ENCODE data around the gene ZNF407. TPM values are rescaled to one million over a fixed set of nuclear protein-coding genes. Genes with fewer than 3 reads are reported as not detected.

The ZNF407 gene
- total RNA-seq, 1 donor from 2014 or later = 19.8 TPM

DNA sequence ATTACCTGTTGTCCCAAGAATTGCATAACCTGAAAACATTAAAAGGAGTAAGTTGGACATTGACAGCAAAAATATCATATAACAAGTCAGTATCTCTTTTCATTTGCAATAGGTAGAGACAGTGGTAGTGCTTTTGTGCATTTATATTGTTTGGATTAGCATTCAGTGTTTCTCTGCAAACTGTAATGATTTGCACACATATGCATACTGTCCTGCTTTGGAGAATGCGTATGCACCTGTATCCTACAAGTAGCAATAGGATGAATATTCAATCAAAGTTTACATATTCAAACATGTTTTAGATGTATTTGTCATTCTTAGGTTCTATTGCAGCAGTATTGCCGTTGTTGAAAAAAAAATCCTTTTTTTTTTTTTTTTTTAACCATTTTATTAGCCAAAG lies 201.9 kb downstream of the ZNF407 start:
- H3K9me3 Mint-ChIP-seq = no peaks in the 10 kb centered on the region
- peaks cover 6% of the 10 kb centered on the region for H3K4me1 Mint-ChIP-seq (ENCODE audit: low read depth)
- intact Hi-C loops (cut with micrococcal nuclease) = loop anchor here (10.0 kb wide), 1 partner anchor 195 kb away; no protein-coding TSS in a partner anchor
- no peak overlapping the region for H3K27ac Mint-ChIP-seq
- no peak overlapping the region for H3K4me3 Mint-ChIP-seq
- no peaks in the 10 kb centered on the region for H3K27me3 Mint-ChIP-seq (ENCODE audit: insufficient read depth)
- H3K36me3 Mint-ChIP-seq (ENCODE audit: low read depth) = no peaks in the 10 kb centered on the region
- DNase-seq (ENCODE audit: low spot score) = no peak

DNA sequence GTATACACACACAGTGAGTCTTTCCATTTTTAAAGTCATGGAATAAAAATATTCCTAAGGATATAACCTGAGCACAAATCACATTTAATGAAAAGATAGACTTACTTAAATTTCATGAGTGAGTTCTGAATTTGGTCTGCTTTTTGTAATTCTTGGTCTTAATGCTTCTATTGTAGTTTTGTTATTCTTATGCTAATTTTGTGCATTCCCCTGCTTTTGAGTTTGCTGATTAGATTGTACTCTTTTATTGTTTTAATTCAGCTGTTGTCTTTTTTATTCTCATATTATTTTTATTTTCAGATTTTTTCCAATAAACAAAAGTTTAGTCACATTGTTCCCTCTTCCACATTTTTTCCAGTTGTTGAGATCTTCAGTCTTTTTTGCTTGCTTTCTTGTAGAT lies 202.4 kb downstream of the ZNF407 start:
- no peaks in the 10 kb centered on the region for H3K27me3 Mint-ChIP-seq (ENCODE audit: insufficient read depth)
- H3K36me3 Mint-ChIP-seq (ENCODE audit: low read depth) = no peaks in the 10 kb centered on the region
- intact Hi-C loops (cut with micrococcal nuclease) = no loop called here
- no peak overlapping the region for H3K4me3 Mint-ChIP-seq
- no peak for DNase-seq (ENCODE audit: low spot score)
- no peaks in the 10 kb centered on the region for H3K9me3 Mint-ChIP-seq
- peaks cover 6% of the 10 kb centered on the region for H3K4me1 Mint-ChIP-seq (ENCODE audit: low read depth)
- H3K27ac Mint-ChIP-seq = no peak overlapping the region

GRCh38 chr18:74803117-74803516 lies 205.4 kb downstream of the ZNF407 start:
- DNase-seq (ENCODE audit: low spot score) = no peak
- H3K4me3 Mint-ChIP-seq = no peak overlapping the region
- H3K27me3 Mint-ChIP-seq (ENCODE audit: insufficient read depth) = no peaks in the 10 kb centered on the region
- H3K9me3 Mint-ChIP-seq = no peaks in the 10 kb centered on the region
- H3K27ac Mint-ChIP-seq = no peak overlapping the region
- H3K4me1 Mint-ChIP-seq (ENCODE audit: low read depth) = peaks cover 14% of the 10 kb centered on the region
- no peaks in the 10 kb centered on the region for H3K36me3 Mint-ChIP-seq (ENCODE audit: low read depth)
- intact Hi-C loops (cut with micrococcal nuclease) = no loop called here

GRCh38 chr18:74803769-74804168 lies 206.1 kb downstream of the ZNF407 start:
- Mint-ChIP-seq H3K27ac (no peak overlapping the region), H3K4me1 (ENCODE audit: low read depth) (peaks cover 9% of the 10 kb centered on the region), H3K36me3 (ENCODE audit: low read depth) (no peaks in the 10 kb centered on the region), H3K4me3 (no peak overlapping the region), H3K9me3 (no peaks in the 10 kb centered on the region), H3K27me3 (ENCODE audit: insufficient read depth) (no peaks in the 10 kb centered on the region)
- intact Hi-C loops (cut with micrococcal nuclease) = no loop called here
- no peak for DNase-seq (ENCODE audit: low spot score)

DNA sequence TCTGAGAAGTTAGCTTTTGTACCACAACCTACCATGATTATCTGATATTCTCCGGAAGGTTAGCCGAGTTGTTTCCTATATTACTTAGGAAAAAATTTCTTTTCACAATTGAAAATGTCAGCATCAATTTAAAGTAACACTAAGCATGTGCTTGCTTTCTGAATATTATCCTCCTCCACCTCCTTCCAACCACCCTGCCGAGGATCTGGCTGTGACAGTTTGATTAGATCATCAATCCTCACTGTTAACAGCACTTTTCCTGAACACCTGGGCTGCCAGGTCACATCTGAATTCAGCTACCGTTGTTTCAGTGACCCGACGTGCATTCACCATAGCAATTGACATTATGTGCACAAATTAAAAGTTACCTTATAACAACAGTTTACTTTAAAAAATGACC lies 207.0 kb downstream of the ZNF407 start:
- DNase-seq (ENCODE audit: low spot score) = no peak
- Mint-ChIP-seq H3K4me3 (no peak overlapping the region), H3K27me3 (ENCODE audit: insufficient read depth) (no peaks in the 10 kb centered on the region), H3K9me3 (no peaks in the 10 kb centered on the region), H3K27ac (no peak overlapping the region), H3K4me1 (ENCODE audit: low read depth) (peaks cover 9% of the 10 kb centered on the region), H3K36me3 (ENCODE audit: low read depth) (no peaks in the 10 kb centered on the region)
- intact Hi-C loops (cut with micrococcal nuclease) = no loop called here

DNA sequence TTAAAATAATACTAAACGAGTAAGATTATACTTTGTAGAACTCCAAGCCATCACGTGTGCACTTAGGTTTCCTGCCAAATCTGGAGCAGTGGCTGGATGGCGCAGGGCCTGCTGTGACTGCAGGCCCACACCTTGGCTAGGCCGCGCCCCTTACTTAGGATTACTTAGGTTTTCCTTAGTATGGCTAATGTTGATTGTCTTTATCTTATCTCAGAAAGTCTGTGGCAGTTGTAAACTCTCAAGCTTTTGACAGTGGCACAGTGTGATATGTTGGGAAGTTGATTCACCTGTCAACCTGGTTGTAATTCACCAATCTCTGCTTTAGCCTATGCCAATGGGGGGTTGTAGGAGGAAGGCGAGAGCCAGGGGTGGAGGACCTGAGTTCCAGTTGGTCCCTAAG lies 208.4 kb downstream of the ZNF407 start:
- intact Hi-C loops (cut with micrococcal nuclease) = no loop called here

GRCh38 chr18:74806700-74807416 lies 209.2 kb downstream of the ZNF407 start:
- Mint-ChIP-seq H3K27me3 (ENCODE audit: insufficient read depth) (no peaks in the 10 kb centered on the region), H3K4me3 (no peak overlapping the region), H3K27ac (no peak overlapping the region), H3K36me3 (ENCODE audit: low read depth) (no peaks in the 10 kb centered on the region), H3K9me3 (no peaks in the 10 kb centered on the region), H3K4me1 (ENCODE audit: low read depth) (peaks cover 9% of the 10 kb centered on the region)
- intact Hi-C loops (cut with micrococcal nuclease) = no loop called here
- no peak for DNase-seq (ENCODE audit: low spot score)

More for the DNA sequence above, 208.4 kb downstream of the ZNF407 start:
- Mint-ChIP-seq H3K4me1 (ENCODE audit: low read depth) (peaks cover 9% of the 10 kb centered on the region), H3K4me3 (no peak overlapping the region), H3K27ac (no peak overlapping the region), H3K36me3 (ENCODE audit: low read depth) (no peaks in the 10 kb centered on the region), H3K9me3 (no peaks in the 10 kb centered on the region), H3K27me3 (ENCODE audit: insufficient read depth) (no peaks in the 10 kb centered on the region)
- no peak for DNase-seq (ENCODE audit: low spot score)

GRCh38 chr18:74817576-74817975 lies 219.9 kb downstream of the ZNF407 start:
- Mint-ChIP-seq H3K4me3 (no peak overlapping the region), H3K4me1 (ENCODE audit: low read depth) (no peaks in the 10 kb centered on the region), H3K9me3 (peaks cover under 1% of the 10 kb centered on the region), H3K36me3 (ENCODE audit: low read depth) (peaks cover 7% of the 10 kb centered on the region), H3K27me3 (ENCODE audit: insufficient read depth) (no peaks in the 10 kb centered on the region), H3K27ac (no peak overlapping the region)
- intact Hi-C loops (cut with micrococcal nuclease) = no loop called here
- DNase-seq (ENCODE audit: low spot score) = no peak

GRCh38 chr18:74818516-74819175 lies 221.0 kb downstream of the ZNF407 start:
- intact Hi-C loops (cut with micrococcal nuclease) = no loop called here
- Mint-ChIP-seq H3K9me3 (no peaks in the 10 kb centered on the region), H3K4me3 (no peak overlapping the region), H3K36me3 (ENCODE audit: low read depth) (peaks cover 5% of the 10 kb centered on the region), H3K27ac (no peak overlapping the region), H3K4me1 (ENCODE audit: low read depth) (no peaks in the 10 kb centered on the region), H3K27me3 (ENCODE audit: insufficient read depth) (no peaks in the 10 kb centered on the region)
- no peak for DNase-seq (ENCODE audit: low spot score)

GRCh38 chr18:74819433-74820059 lies 221.9 kb downstream of the ZNF407 start:
- intact Hi-C loops (cut with micrococcal nuclease) = no loop called here
- DNase-seq (ENCODE audit: low spot score) = no peak
- Mint-ChIP-seq H3K27me3 (ENCODE audit: insufficient read depth) (no peaks in the 10 kb centered on the region), H3K4me3 (no peak overlapping the region), H3K27ac (no peak overlapping the region), H3K36me3 (ENCODE audit: low read depth) (peaks cover 5% of the 10 kb centered on the region), H3K9me3 (no peaks in the 10 kb centered on the region), H3K4me1 (ENCODE audit: low read depth) (no peaks in the 10 kb centered on the region)

DNA sequence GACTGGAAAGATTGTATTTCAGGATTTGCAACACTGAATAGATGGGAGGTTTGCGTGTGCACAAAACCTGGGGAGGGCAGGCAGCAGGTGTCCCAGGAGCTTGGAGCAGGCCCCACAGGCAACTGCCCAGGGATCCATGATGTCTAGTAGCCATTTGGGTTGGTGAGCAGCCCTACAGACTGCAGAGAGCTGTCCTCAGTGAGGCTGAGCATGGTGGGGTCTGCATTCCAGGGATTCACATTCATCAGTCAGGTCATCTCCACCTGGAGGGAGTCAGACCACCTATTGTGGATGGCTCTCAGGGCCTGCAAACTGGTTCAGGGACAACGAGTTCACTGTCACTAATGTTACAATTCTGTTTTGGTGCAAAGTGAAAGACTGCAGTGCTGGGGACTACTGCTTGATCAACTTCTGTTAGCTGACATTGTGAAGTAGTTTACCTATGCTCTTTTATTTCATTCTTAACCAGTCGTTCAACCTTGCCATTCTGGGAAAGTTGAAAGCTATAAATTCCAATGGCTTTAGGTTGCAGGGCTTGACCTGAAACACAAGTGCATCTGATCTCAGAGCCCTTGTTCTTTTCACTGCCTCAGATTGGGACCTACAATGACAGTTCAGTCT lies 222.6 kb downstream of the ZNF407 start:
- Mint-ChIP-seq H3K27me3 (ENCODE audit: insufficient read depth) (no peaks in the 10 kb centered on the region), H3K4me3 (no peak overlapping the region), H3K9me3 (no peaks in the 10 kb centered on the region), H3K36me3 (ENCODE audit: low read depth) (peaks cover 5% of the 10 kb centered on the region), H3K27ac (no peak overlapping the region), H3K4me1 (ENCODE audit: low read depth) (no peaks in the 10 kb centered on the region)
- no peak for DNase-seq (ENCODE audit: low spot score)
- intact Hi-C loops (cut with micrococcal nuclease) = no loop called here

DNA sequence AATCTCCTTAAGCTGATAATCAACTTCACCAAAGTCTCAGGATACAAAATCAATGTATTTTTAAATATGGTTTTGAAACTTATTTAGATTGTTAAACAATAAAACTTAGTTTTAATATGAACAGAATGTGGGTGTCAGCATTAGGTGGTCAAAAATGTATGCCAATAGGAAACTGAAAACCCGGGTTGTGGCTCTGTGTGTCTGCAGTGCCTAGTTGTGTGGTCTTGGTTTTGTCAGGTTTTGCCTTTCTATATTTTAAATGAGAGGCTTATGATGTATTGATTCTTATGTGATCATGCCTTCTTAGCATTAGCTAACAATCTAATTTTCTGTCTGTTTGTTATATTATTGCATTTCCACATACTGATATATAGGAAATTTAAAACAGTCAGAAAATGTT lies 227.8 kb downstream of the ZNF407 start:
- Mint-ChIP-seq H3K9me3 (no peaks in the 10 kb centered on the region), H3K4me3 (no peak overlapping the region), H3K27me3 (ENCODE audit: insufficient read depth) (no peaks in the 10 kb centered on the region), H3K36me3 (ENCODE audit: low read depth) (peaks cover 5% of the 10 kb centered on the region), H3K27ac (no peak overlapping the region), H3K4me1 (ENCODE audit: low read depth) (no peaks in the 10 kb centered on the region)
- DNase-seq (ENCODE audit: low spot score) = no peak
- intact Hi-C loops (cut with micrococcal nuclease) = no loop called here

DNA sequence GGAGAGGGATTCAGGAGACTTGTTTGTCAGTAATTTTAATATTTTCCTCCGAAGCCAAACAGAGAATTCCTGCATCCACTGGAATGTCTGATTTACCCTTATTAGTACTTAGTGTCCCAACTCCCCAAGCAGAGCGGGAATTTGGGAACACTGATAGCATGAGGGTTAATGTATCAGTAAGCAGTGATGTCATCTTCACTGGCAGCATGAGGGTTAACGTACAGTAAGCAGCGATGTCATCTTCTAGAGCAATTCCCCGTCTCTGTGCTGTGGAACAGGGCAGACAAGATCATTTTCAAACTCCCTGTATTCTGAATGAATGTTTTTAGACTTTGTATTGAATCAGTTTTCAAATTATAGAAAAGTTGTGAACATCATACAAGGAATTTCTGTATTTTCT lies 228.9 kb downstream of the ZNF407 start:
- intact Hi-C loops (cut with micrococcal nuclease) = no loop called here
- no peak for DNase-seq (ENCODE audit: low spot score)
- H3K9me3 Mint-ChIP-seq = no peaks in the 10 kb centered on the region
- H3K36me3 Mint-ChIP-seq (ENCODE audit: low read depth) = peaks cover 2% of the 10 kb centered on the region
- H3K4me3 Mint-ChIP-seq = no peak overlapping the region
- no peak overlapping the region for H3K27ac Mint-ChIP-seq
- no peaks in the 10 kb centered on the region for H3K4me1 Mint-ChIP-seq (ENCODE audit: low read depth)
- H3K27me3 Mint-ChIP-seq (ENCODE audit: insufficient read depth) = no peaks in the 10 kb centered on the region

Data from activated T-helper 1 cell treated with anti-CD3 and anti-CD28 coated beads, Interleukin-12 subunit alpha, Interleukin-12 subunit beta, Interleukin-2, Interleukin-4 antibody, amounts not matched to agents 30 ng/mL and 10 ng/mL and 1 ng/mL, durations not matched to agents 14 hours and 24 hours and 36 hours (primary cell).